ENCODE data around the gene INHBE.
A peak's percentile ranks its signal among the peaks of the same experiment; 100 is the strongest.
"Not testable (repeated sequence)": the region's sequence is repeated elsewhere in the genome, so short reads cannot be mapped to it uniquely, and the experiment has no call there.

INHBE gene

DNA sequence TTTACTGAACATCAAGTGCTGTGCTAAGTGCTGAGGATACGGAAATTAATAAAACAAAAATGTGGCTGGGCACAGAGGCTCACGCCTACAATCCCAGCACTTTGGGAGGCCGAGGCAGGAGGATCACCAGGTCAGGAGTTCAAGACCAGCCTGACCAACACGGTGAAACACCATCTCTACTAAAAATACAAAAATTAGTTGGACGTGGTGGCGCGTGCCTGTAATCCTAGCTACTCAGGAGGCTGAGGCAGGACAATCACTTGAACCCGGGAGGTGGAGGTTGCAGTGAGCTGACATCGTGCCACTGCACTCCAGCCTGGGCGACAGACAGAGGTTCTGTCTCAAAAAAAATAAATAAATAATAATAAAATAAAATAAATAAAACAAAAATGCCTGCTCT, 28.2 kb upstream of the INHBE start:
- not testable (repeated sequence) for H3K4ac ChIP-seq (ENCODE audit: low read depth, low read length); H3K27ac ChIP-seq (ENCODE audit: low read depth, low read length); H2BK12ac ChIP-seq (ENCODE audit: low read length); H4K8ac ChIP-seq (ENCODE audit: low read depth, low read length); H3K79me2 ChIP-seq (ENCODE audit: control insufficient read depth, insufficient read depth, low read length, poor library complexity); H3K18ac ChIP-seq (ENCODE audit: low read length); H3K27me3 ChIP-seq (ENCODE audit: insufficient read depth, low read length); H3K4me3 ChIP-seq (ENCODE audit: low read depth, low read length); H2AFZ ChIP-seq (ENCODE audit: insufficient read depth, low read length, poor library complexity); H3K79me1 ChIP-seq (ENCODE audit: low read length); H3K9me3 ChIP-seq (ENCODE audit: insufficient read depth, low read depth, low read length); H3K9ac ChIP-seq (ENCODE audit: low read length); H2AK5ac ChIP-seq (ENCODE audit: low read length); H2BK5ac ChIP-seq (ENCODE audit: low read depth, low read length, poor library complexity); H2BK120ac ChIP-seq (ENCODE audit: insufficient read depth, low read length, poor library complexity); H3K4me1 ChIP-seq (ENCODE audit: control insufficient read depth in 1 of 2, insufficient read depth in 2 of 2, low read length in 2 of 2); H4K91ac ChIP-seq (ENCODE audit: low read depth, low read length); H3K4me2 ChIP-seq (ENCODE audit: low read length); H4K12ac ChIP-seq (ENCODE audit: low read depth, low read length); DNase-seq; H3K14ac ChIP-seq (ENCODE audit: low read length); H3K23ac ChIP-seq (ENCODE audit: low read length)
- H3K36me3 ChIP-seq (ENCODE audit: control insufficient read depth in 1 of 2, insufficient read depth in 2 of 2, low read length in 2 of 2) = peaks cover 3 to 13% of the 10 kb centered on the region in 2 experiments
- WGBS (ENCODE audit: extremely low coverage, insufficient coverage, insufficient read length) = no CpG with 5 or more reads among the region's 10 CpGs

DNA sequence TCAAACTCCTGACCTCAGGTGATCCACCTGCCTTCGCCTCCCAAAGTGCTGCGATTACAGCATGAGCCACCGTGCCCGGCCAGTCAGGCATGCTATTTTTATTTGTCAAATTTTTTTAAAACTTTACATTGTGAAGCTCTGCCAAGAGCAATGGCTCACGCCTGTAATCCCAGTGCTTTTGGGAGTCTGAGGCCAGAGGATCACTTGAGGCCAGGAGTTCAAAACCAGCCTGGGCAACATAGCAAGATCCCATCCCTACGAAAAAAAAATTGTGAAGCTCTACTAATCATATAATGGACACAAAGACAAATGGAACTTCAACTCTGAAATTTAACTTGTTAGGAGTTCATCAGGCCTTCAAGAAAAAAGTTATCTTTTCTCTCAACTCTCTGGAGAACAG, 26.1 kb upstream of the INHBE start:
- Histone ChIP-seq H4K8ac (ENCODE audit: low read depth, low read length) (no peak overlapping the region), H3K14ac (ENCODE audit: low read length) (no peak overlapping the region), H3K79me1 (ENCODE audit: low read length) (peaks cover 8% of the 10 kb centered on the region), H4K12ac (ENCODE audit: low read depth, low read length) (no peak overlapping the region), H3K23ac (ENCODE audit: low read length) (no peak overlapping the region), H3K4ac (ENCODE audit: low read depth, low read length) (peak overlapping the region; percentile 55), H3K4me1 (ENCODE audit: control insufficient read depth in 1 of 2, insufficient read depth in 2 of 2, low read length in 2 of 2) (peaks cover 0 to 2% of the 10 kb centered on the region in 2 experiments), H3K18ac (ENCODE audit: low read length) (no peak overlapping the region), H2BK5ac (ENCODE audit: low read depth, low read length, poor library complexity) (no peak overlapping the region), H2BK12ac (ENCODE audit: low read length) (no peak overlapping the region), H2AK5ac (ENCODE audit: low read length) (no peak overlapping the region), H3K9ac (ENCODE audit: low read length) (no peak overlapping the region), H3K9me3 (ENCODE audit: insufficient read depth, low read depth, low read length) (no peaks in the 10 kb centered on the region), H4K91ac (ENCODE audit: low read depth, low read length) (no peak overlapping the region), H3K79me2 (ENCODE audit: control insufficient read depth, insufficient read depth, low read length, poor library complexity) (peaks cover 2% of the 10 kb centered on the region), H2BK120ac (ENCODE audit: insufficient read depth, low read length, poor library complexity) (no peak overlapping the region), H3K27ac (ENCODE audit: low read depth, low read length) (no peak overlapping the region), H3K36me3 (ENCODE audit: control insufficient read depth in 1 of 2, insufficient read depth in 2 of 2, low read length in 2 of 2) (peaks cover 0 to 4% of the 10 kb centered on the region in 2 experiments), H2AFZ (ENCODE audit: insufficient read depth, low read length, poor library complexity) (no peak overlapping the region), H3K27me3 (ENCODE audit: insufficient read depth, low read length) (no peaks in the 10 kb centered on the region), H3K4me2 (ENCODE audit: low read length) (no peak overlapping the region), H3K4me3 (ENCODE audit: low read depth, low read length) (no peak overlapping the region)
- DNase-seq = no peak
- WGBS (ENCODE audit: extremely low coverage, insufficient coverage, insufficient read length) = no CpG with 5 or more reads among the region's 6 CpGs

DNA sequence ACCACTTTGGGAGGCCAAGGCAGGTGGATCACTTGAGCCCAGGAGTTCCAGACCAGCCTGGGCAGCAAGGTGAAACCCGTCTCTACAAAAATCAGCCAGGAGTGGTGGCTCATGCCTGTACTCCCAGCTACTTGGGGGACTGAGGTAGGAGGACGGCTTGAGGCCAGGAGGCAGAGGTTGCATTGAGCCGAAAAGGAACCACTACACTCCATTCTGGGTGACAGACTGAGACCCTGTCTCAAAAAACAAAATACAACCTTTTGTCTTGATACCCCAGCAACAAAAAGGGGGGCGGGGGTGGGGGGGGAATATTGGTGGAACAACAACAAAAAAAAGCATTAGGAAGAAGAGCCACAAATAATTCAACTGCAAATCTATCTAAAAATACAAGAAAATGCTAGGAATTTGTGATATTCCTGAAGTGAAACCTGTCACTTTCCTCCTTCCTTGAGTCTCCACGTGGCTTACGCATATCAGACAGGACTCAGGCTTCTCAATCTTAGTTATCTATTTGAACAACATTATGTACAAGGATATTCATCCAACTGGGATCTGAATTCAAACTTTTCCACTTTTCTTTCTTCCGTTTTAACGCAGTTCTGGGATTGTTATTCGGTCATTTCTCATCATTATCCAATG, 25.5 kb upstream of the INHBE start:
- H4K91ac ChIP-seq (ENCODE audit: low read depth, low read length) = no peak overlapping the region
- H3K23ac ChIP-seq (ENCODE audit: low read length) = no peak overlapping the region
- WGBS (ENCODE audit: extremely low coverage, insufficient coverage, insufficient read length) = no CpG with 5 or more reads among the region's 9 CpGs
- H3K4me2 ChIP-seq (ENCODE audit: low read length) = peak overlapping the region; percentile 96
- peak overlapping the region; percentile 56 for H3K14ac ChIP-seq (ENCODE audit: low read length)
- H3K79me1 ChIP-seq (ENCODE audit: low read length) = peaks cover 8% of the 10 kb centered on the region
- no peak overlapping the region for H3K27ac ChIP-seq (ENCODE audit: low read depth, low read length)
- H4K12ac ChIP-seq (ENCODE audit: low read depth, low read length) = peak overlapping the region; percentile 75
- no peak overlapping the region for H2BK120ac ChIP-seq (ENCODE audit: insufficient read depth, low read length, poor library complexity)
- peaks cover 2% of the 10 kb centered on the region for H3K79me2 ChIP-seq (ENCODE audit: control insufficient read depth, insufficient read depth, low read length, poor library complexity)
- no peak overlapping the region for H3K4me3 ChIP-seq (ENCODE audit: low read depth, low read length)
- no peak overlapping the region for H2BK12ac ChIP-seq (ENCODE audit: low read length)
- peak overlapping the region; percentile 84 for H4K8ac ChIP-seq (ENCODE audit: low read depth, low read length)
- no peak overlapping the region for H3K9ac ChIP-seq (ENCODE audit: low read length)
- H2BK5ac ChIP-seq (ENCODE audit: low read depth, low read length, poor library complexity) = no peak overlapping the region
- H3K27me3 ChIP-seq (ENCODE audit: insufficient read depth, low read length) = no peaks in the 10 kb centered on the region
- H3K4ac ChIP-seq (ENCODE audit: low read depth, low read length) = peak overlapping the region; percentile 95
- no peak overlapping the region for H2AK5ac ChIP-seq (ENCODE audit: low read length)
- no peak overlapping the region for H2AFZ ChIP-seq (ENCODE audit: insufficient read depth, low read length, poor library complexity)
- peaks cover 0 to 4% of the 10 kb centered on the region in 2 experiments for H3K36me3 ChIP-seq (ENCODE audit: control insufficient read depth in 1 of 2, insufficient read depth in 2 of 2, low read length in 2 of 2)
- peaks cover 0 to 2% of the 10 kb centered on the region in 2 experiments for H3K4me1 ChIP-seq (ENCODE audit: control insufficient read depth in 1 of 2, insufficient read depth in 2 of 2, low read length in 2 of 2)
- H3K18ac ChIP-seq (ENCODE audit: low read length) = peak overlapping the region; percentile 65
- DNase-seq = peak in 1 of 2 donors; percentile 49
- no peaks in the 10 kb centered on the region for H3K9me3 ChIP-seq (ENCODE audit: insufficient read depth, low read depth, low read length)

DNA sequence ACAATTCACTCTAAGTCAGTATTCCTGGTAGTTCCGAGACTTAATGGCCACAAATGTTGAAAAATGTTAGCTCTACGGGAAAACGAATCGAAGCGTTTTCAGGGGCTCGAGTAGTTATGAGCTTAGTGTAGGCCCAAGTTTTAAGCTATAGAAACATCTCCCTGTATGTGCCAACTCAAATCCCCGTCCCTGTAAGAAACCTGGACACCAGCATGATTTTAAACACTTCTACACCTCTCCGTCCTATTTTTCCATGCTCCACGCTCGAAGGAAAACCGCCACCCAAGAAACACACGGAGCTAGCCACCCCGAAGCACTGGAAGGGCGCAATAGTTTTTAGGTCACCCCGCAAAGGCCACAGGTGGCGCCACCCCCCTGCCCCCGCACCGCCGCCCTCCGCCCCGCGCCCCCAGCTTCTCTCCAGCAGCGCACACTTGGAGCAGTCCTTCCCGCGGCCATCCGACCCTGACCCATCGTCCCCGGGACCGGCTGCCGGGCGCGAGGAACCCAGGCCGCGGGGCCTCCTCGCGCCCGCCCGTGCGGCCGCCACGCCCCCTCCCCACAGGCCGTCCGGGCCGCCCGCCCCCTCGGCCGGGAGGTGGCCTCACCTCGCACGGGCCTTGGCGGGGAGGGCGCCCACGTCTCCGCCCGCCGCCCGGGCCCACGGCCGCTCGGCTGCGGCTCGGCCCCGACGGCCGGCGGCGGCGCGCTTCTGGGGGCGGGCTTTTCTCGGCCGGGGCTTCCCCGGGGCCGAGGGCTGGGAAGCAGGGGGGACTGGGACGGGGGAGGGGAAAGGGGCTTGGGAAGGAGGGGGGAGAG, 24.8 kb upstream of the INHBE start:
- Histone ChIP-seq H3K79me1 (ENCODE audit: low read length) (peaks cover 8% of the 10 kb centered on the region), H3K23ac (ENCODE audit: low read length) (peak overlapping the region; percentile 76), H3K4me2 (ENCODE audit: low read length) (peak overlapping the region; percentile 96), H3K4me1 (ENCODE audit: control insufficient read depth in 1 of 2, insufficient read depth in 2 of 2, low read length in 2 of 2) (peaks cover 0 to 2% of the 10 kb centered on the region in 2 experiments), H4K12ac (ENCODE audit: low read depth, low read length) (no peak overlapping the region), H3K14ac (ENCODE audit: low read length) (peak overlapping the region; percentile 65), H3K9ac (ENCODE audit: low read length) (peak overlapping the region; percentile 87), H3K18ac (ENCODE audit: low read length) (peak overlapping the region; percentile 61), H3K27me3 (ENCODE audit: insufficient read depth, low read length) (no peaks in the 10 kb centered on the region), H2AK5ac (ENCODE audit: low read length) (no peak overlapping the region), H2BK12ac (ENCODE audit: low read length) (no peak overlapping the region), H2BK120ac (ENCODE audit: insufficient read depth, low read length, poor library complexity) (no peak overlapping the region), H4K91ac (ENCODE audit: low read depth, low read length) (peak overlapping the region; percentile 86), H3K79me2 (ENCODE audit: control insufficient read depth, insufficient read depth, low read length, poor library complexity) (peaks cover 2% of the 10 kb centered on the region), H2AFZ (ENCODE audit: insufficient read depth, low read length, poor library complexity) (peak overlapping the region; percentile 45), H3K4me3 (ENCODE audit: low read depth, low read length) (peak overlapping the region; percentile 80), H2BK5ac (ENCODE audit: low read depth, low read length, poor library complexity) (peak overlapping the region; percentile 73), H3K9me3 (ENCODE audit: insufficient read depth, low read depth, low read length) (no peaks in the 10 kb centered on the region), H4K8ac (ENCODE audit: low read depth, low read length) (peak overlapping the region; percentile 88), H3K36me3 (ENCODE audit: control insufficient read depth in 1 of 2, insufficient read depth in 2 of 2, low read length in 2 of 2) (peaks cover 0 to 4% of the 10 kb centered on the region in 2 experiments), H3K27ac (ENCODE audit: low read depth, low read length) (peak overlapping the region; percentile 81), H3K4ac (ENCODE audit: low read depth, low read length) (peak overlapping the region; percentile 64)
- no CpG with 5 or more reads among the region's 74 CpGs for WGBS (ENCODE audit: extremely low coverage, insufficient coverage, insufficient read length)
- DNase-seq = peak; percentile 36 to 71

All from trophoblast cell (in vitro differentiated cells and primary cell).